ENCODE results near the gene RAB20. TPM values are rescaled to one million over a fixed set of nuclear protein-coding genes. Genes with fewer than 3 reads are reported as not detected.
A peak's percentile ranks its signal among the peaks of the same experiment; 100 is the strongest.

RAB20 gene
- total RNA-seq, 1 donor from 2014 or later, result 13.8 TPM

GRCh38 chr13:110521946-110522345, 39.6 kb downstream of the RAB20 start:
- Histone ChIP-seq H3K4me1 (peaks cover 67% of the 10 kb centered on the region), H3K9me3 (replicated peaks) (no peaks in the 10 kb centered on the region), H3K27me3 (ENCODE audit: low read depth) (no peaks in the 10 kb centered on the region), H3K4me3 (no peak overlapping the region), H3K36me3 (peaks cover 11% of the 10 kb centered on the region), H3K27ac (replicated peaks) (peak overlapping the region; percentile 76)
- DNase-seq, result no peak
- intact Hi-C loops (cut with micrococcal nuclease), result no loop called here
- TF ChIP-seq, protein P1, sequence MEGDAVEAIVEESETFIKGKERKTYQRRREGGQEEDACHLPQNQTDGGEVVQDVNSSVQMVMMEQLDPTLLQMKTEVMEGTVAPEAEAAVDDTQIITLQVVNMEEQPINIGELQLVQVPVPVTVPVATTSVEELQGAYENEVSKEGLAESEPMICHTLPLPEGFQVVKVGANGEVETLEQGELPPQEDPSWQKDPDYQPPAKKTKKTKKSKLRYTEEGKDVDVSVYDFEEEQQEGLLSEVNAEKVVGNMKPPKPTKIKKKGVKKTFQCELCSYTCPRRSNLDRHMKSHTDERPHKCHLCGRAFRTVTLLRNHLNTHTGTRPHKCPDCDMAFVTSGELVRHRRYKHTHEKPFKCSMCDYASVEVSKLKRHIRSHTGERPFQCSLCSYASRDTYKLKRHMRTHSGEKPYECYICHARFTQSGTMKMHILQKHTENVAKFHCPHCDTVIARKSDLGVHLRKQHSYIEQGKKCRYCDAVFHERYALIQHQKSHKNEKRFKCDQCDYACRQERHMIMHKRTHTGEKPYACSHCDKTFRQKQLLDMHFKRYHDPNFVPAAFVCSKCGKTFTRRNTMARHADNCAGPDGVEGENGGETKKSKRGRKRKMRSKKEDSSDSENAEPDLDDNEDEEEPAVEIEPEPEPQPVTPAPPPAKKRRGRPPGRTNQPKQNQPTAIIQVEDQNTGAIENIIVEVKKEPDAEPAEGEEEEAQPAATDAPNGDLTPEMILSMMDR (IDR thresholded peaks at IDR 0.05; ENCODE audit: borderline replicate concordance), result no peak

- Histone ChIP-seq H3K4me1 (peaks cover 60% of the 10 kb centered on the region), H3K36me3 (peaks cover 11% of the 10 kb centered on the region), H3K9me3 (replicated peaks) (no peaks in the 10 kb centered on the region), H3K27ac (replicated peaks) (peak overlapping the region; percentile 76), H3K27me3 (ENCODE audit: low read depth) (no peaks in the 10 kb centered on the region), H3K4me3 (no peak overlapping the region)
- TF ChIP-seq, protein P1 (IDR thresholded peaks at IDR 0.05; ENCODE audit: borderline replicate concordance), result no peak
- DNase-seq, result no peak
- intact Hi-C loops (cut with micrococcal nuclease), result no loop called here
These were observed 40.2 kb downstream of the RAB20 start for GRCh38 chr13:110521296-110521680.

DNA sequence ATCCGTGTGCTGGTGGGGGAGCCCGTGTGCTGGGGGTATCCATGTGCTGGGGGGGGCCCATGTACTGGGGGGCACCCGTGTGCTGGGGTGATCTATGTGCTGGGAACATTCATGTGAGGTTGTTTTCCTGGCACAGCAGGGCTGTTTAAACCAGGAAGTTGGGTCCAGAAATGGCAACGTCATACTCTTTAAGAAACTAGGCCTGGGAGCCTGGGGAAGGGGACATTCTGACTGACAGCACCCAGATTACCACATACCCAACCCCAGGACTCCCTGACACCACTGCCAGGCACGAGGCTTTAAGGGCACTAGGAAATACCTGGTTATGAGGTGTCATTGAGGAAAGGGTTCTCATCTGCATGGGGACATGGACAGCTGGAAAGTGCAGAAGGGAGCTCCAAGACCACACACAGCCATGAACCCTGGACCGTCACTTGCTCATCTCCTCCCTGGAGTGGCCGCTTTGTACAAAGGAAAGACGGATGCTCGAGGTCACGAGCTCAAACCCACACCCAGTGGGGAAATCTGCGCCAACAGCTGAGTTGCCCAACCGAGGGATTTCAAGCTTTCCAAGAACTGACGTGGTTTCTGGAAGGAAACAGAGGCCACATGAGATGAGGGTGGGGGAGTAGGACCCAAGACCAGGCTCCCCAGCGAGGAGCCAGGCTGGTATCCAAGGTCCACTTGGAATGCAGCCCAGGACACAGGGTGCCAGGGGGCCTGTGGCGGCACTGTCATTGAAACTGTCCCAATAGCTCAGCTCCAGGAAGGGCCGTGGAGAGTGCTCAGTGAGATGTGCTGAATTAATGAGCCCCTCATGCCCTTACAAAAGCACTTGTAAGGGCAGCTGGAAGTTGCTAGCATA, 40.9 kb downstream of the RAB20 start:
- peak overlapping the region; percentile 76 for H3K27ac ChIP-seq (replicated peaks)
- intact Hi-C loops (cut with micrococcal nuclease), result no loop called here
- TF ChIP-seq, protein P1 (IDR thresholded peaks at IDR 0.05; ENCODE audit: borderline replicate concordance), result no peak
- no peaks in the 10 kb centered on the region for H3K9me3 ChIP-seq (replicated peaks)
- DNase-seq, result peak; percentile 73
- no peaks in the 10 kb centered on the region for H3K27me3 ChIP-seq (ENCODE audit: low read depth)
- no peak overlapping the region for H3K4me3 ChIP-seq
- peaks cover 11% of the 10 kb centered on the region for H3K36me3 ChIP-seq
- H3K4me1 ChIP-seq, result peaks cover 54% of the 10 kb centered on the region

DNA sequence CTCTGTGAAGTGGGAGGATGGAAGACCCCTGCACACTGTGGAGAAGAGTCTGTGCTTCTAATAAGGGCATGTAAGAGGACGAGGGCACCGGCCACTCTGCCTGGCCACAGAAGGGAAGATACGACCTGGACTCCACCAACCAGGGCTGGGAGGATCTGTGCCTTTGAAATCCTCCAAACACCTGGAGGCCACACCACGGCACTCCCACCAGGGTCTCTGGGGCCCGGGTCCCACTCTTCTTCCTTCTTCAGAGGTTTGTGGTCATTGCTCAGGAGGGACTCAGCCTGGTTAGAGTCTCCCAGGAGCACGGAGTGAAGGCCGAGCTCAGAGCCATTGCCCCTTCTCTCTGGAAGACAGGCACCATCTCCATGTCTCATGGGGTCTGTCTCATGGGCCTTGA, 42.0 kb downstream of the RAB20 start:
- H3K27ac ChIP-seq (replicated peaks), result no peak overlapping the region
- DNase-seq, result no peak
- no peak overlapping the region for H3K4me3 ChIP-seq
- no peaks in the 10 kb centered on the region for H3K27me3 ChIP-seq (ENCODE audit: low read depth)
- TF ChIP-seq, protein P1 (IDR thresholded peaks at IDR 0.05; ENCODE audit: borderline replicate concordance), result no peak
- H3K36me3 ChIP-seq, result peaks cover 11% of the 10 kb centered on the region
- intact Hi-C loops (cut with micrococcal nuclease), result no loop called here
- H3K9me3 ChIP-seq (replicated peaks), result no peaks in the 10 kb centered on the region
- peaks cover 42% of the 10 kb centered on the region for H3K4me1 ChIP-seq

GRCh38 chr13:110519046-110519445, 42.5 kb downstream of the RAB20 start:
- Histone ChIP-seq H3K27me3 (ENCODE audit: low read depth) (no peaks in the 10 kb centered on the region), H3K36me3 (peaks cover 16% of the 10 kb centered on the region), H3K27ac (replicated peaks) (no peak overlapping the region), H3K4me3 (no peak overlapping the region), H3K4me1 (peaks cover 38% of the 10 kb centered on the region), H3K9me3 (replicated peaks) (no peaks in the 10 kb centered on the region)
- TF ChIP-seq, protein P1 (IDR thresholded peaks at IDR 0.05; ENCODE audit: borderline replicate concordance), result no peak
- intact Hi-C loops (cut with micrococcal nuclease), result no loop called here
- DNase-seq, result no peak

All from left ventricle myocardium inferior (tissue), 1 donor.